WTC11 (cell line): ENCODE data around the gene TMEM181. TPM values are rescaled to one million over a fixed set of nuclear protein-coding genes. Genes with fewer than 3 reads are reported as not detected.

Source experiments
- ATAC-seq: fragments of 200-7000 bp; cut with Tn5 transposase; 2 replicates; pipeline ENCODE4 v1.10.0; 2021; ENCODE audit warnings: mild to moderate bottlenecking, moderate library complexity
- CTCF ChIA-PET: fragments of 300-600 bp; sonication (Branson Sonifier 250); formaldehyde crosslinking; loops from one replicate; lab custom pipeline; 2021; ENCODE audit warnings: antibody characterized with exemption; lab: Charles Lee
- POLR2A ChIA-PET: fragments of 350-600 bp; sonication (Branson Sonifier 250); formaldehyde crosslinking; loops from one replicate; lab custom pipeline; 2021; ENCODE audit warnings: antibody characterized with exemption; lab: Charles Lee
- DNase-seq: peaks from one replicate; pipeline ENCODE4 v3.0.0; 2021; ENCODE audit warnings: low spot score
- H3K27ac Mint-ChIP-seq: 2 replicates; pipeline ENCODE4 v1.8.0; 2021; ENCODE audit warnings: mixed read lengths
- H3K27me3 Mint-ChIP-seq: 2 replicates; pipeline ENCODE4 v1.8.0; 2021; ENCODE audit warnings: low read depth, mild to moderate bottlenecking, moderate library complexity, mixed read lengths
- H3K36me3 Mint-ChIP-seq: 2 replicates; pipeline ENCODE4 v1.8.0; 2021; ENCODE audit warnings: mixed read lengths
- H3K4me1 Mint-ChIP-seq: 2 replicates; pipeline ENCODE4 v1.8.0; 2022; ENCODE audit warnings: mixed read lengths
- H3K4me3 Mint-ChIP-seq: 2 replicates; pipeline ENCODE4 v1.8.0; 2021; ENCODE audit warnings: mild to moderate bottlenecking, moderate library complexity, mixed read lengths
- H3K9me3 Mint-ChIP-seq: 2 replicates; pipeline ENCODE4 v1.8.0; 2021; ENCODE audit warnings: mixed read lengths
- AR ChIP-seq: fragments of 250-450 bp; sonication (Bioruptor Pico); IDR thresholded peaks from 2 replicates; pipeline ENCODE4 v1.9.0; 2021; ENCODE audit warnings: mild to moderate bottlenecking
- ATF2 ChIP-seq: sonication (generic); formaldehyde crosslinking; IDR thresholded peaks from 2 replicates; pipeline ENCODE4 v1.8.1; 2022; ENCODE audit warnings: low read depth, missing genetic modification reagents, borderline replicate concordance
- CREM ChIP-seq: sonication (generic); formaldehyde crosslinking; IDR thresholded peaks from 2 replicates; pipeline ENCODE4 v1.8.1; 2022; ENCODE audit warnings: mild to moderate bottlenecking, missing genetic modification reagents, moderate library complexity
- ELF4 ChIP-seq: sonication (generic); formaldehyde crosslinking; IDR thresholded peaks from 2 replicates; pipeline ENCODE4 v1.8.1; 2022; ENCODE audit warnings: low read depth, mild to moderate bottlenecking, moderate library complexity, missing genetic modification reagents
- FOXJ3 ChIP-seq: sonication (generic); formaldehyde crosslinking; IDR thresholded peaks from 2 replicates; pipeline ENCODE4 v1.9.0; 2021; ENCODE audit warnings: missing genetic modification reagents, mild to moderate bottlenecking, borderline replicate concordance
- FOXP4 ChIP-seq: sonication (generic); formaldehyde crosslinking; IDR thresholded peaks from 2 replicates; pipeline ENCODE4 v1.8.0; 2022; ENCODE audit warnings: mild to moderate bottlenecking, missing genetic modification reagents
- GTF2I ChIP-seq: fragments of 250-450 bp; sonication (Bioruptor Pico); conservative IDR thresholded peaks from 2 replicates; pipeline ENCODE4 v1.4.0; 2021; ENCODE audit warnings: mild to moderate bottlenecking
- IRF2 ChIP-seq: sonication (generic); formaldehyde crosslinking; IDR thresholded peaks from 2 replicates; pipeline ENCODE4 v1.8.0; 2022; ENCODE audit warnings: low read depth, missing genetic modification reagents, borderline replicate concordance
- JAZF1 ChIP-seq: fragments of 250-450 bp; sonication (Bioruptor Pico); IDR thresholded peaks from 2 replicates; pipeline ENCODE4 v1.9.0; 2021; ENCODE audit warnings: moderate library complexity, mild to moderate bottlenecking, inconsistent platforms
- MAX ChIP-seq: sonication (generic); formaldehyde crosslinking; IDR thresholded peaks from 2 replicates; pipeline ENCODE4 v1.8.0; 2022; ENCODE audit warnings: mild to moderate bottlenecking, missing genetic modification reagents
- MYBL2 ChIP-seq: sonication (generic); formaldehyde crosslinking; IDR thresholded peaks from 2 replicates; pipeline ENCODE4 v1.8.1; 2023; ENCODE audit warnings: mild to moderate bottlenecking, moderate library complexity, missing genetic modification reagents
- SMAD3 ChIP-seq: sonication (generic); formaldehyde crosslinking; IDR thresholded peaks from 2 replicates; pipeline ENCODE4 v1.8.0; 2022; ENCODE audit warnings: missing genetic modification reagents, mild to moderate bottlenecking, borderline replicate concordance
- TEAD4 ChIP-seq: sonication (generic); formaldehyde crosslinking; IDR thresholded peaks from 2 replicates; pipeline ENCODE4 v1.8.0; 2022; ENCODE audit warnings: mild to moderate bottlenecking, missing genetic modification reagents
- TP53 ChIP-seq: sonication (generic); formaldehyde crosslinking; IDR thresholded peaks from 2 replicates; pipeline ENCODE4 v1.8.1; 2023; ENCODE audit warnings: mild to moderate bottlenecking, missing genetic modification reagents
- USF2 ChIP-seq: sonication (generic); formaldehyde crosslinking; IDR thresholded peaks from 2 replicates; pipeline ENCODE4 v1.8.1; 2023; ENCODE audit warnings: mild to moderate bottlenecking, missing genetic modification reagents, moderate library complexity
- ZBTB43 ChIP-seq: sonication (generic); formaldehyde crosslinking; IDR thresholded peaks from 2 replicates; pipeline ENCODE4 v1.8.1; 2023; ENCODE audit warnings: mild to moderate bottlenecking, missing genetic modification reagents
- ZNF232 ChIP-seq: sonication (generic); formaldehyde crosslinking; IDR thresholded peaks from 2 replicates; pipeline ENCODE4 v1.8.0; 2022; ENCODE audit warnings: mild to moderate bottlenecking, missing genetic modification reagents
- total RNA-seq: library from RNA; stranded (reverse); gene quantifications from 3 replicates; pipeline ENCODE4 v1.2.3, GENCODE V29; 2021

TMEM181 gene
- total RNA-seq, 1 experiment from 2014 or later: 18.8 TPM

- TF ChIP-seq AR (CRISPR knock-in tag) (no peak), ZBTB43 (no peak)
Observed at GRCh38 chr6:158661156-158661685, 101.3 kb downstream of the TMEM181 start (continued).

DNA sequence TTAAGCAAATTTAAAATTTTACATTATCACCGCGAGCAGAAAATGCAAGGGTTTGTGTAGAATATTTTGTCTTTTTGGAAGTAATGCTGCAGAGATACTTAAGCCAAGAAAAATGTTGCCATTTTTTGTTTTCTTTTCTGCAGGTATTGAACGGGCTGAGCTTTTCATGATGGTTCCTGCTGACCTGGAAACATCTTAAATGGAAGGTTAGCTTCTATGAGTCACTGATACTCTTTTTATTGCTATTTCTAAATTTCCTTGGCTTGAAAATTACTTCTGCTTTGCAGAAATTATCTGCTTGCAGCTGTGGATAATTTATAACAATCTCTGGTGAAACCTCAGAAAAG lies 102.7 kb downstream of the TMEM181 start:
- Mint-ChIP-seq H3K9me3 (no peaks in the 10 kb centered on the region), H3K27ac (no peak overlapping the region), H3K4me3 (no peak overlapping the region), H3K36me3 (no peaks in the 10 kb centered on the region), H3K27me3 (peaks cover 2% of the 10 kb centered on the region; the same call in 1 of the 2 replicates), H3K4me1 (peaks cover 21% of the 10 kb centered on the region)
- CTCF ChIA-PET: interaction anchor here (0.6 to 2.7 kb wide), 6 partner anchors 10 to 472 kb away, joined by 3 to 13 read pairs (median 4); partner anchors contain the start of gene DYNLT1
- DNase-seq (no peak), ATAC-seq (no peak)
- no peak for TF ChIP-seq MAX (CRISPR knock-in tag)
- TF ChIP-seq IRF2: no peak
- no peak for TF ChIP-seq USF2 (CRISPR knock-in tag)
- TF ChIP-seq SMAD3 (CRISPR knock-in tag): no peak
- TF ChIP-seq FOXJ3 (CRISPR knock-in tag): no peak
- TF ChIP-seq JAZF1 (CRISPR knock-in tag): no peak
- TF ChIP-seq ZNF232 (CRISPR knock-in tag): no peak
- no peak for TF ChIP-seq GTF2I (CRISPR knock-in tag)
- TF ChIP-seq ATF2 (CRISPR knock-in tag): no peak
- TF ChIP-seq TP53 (CRISPR knock-in tag): no peak
- TF ChIP-seq ELF4 (CRISPR knock-in tag): no peak
- POLR2A ChIA-PET: interaction anchor here (0.9 kb wide), 1 partner anchor 18 kb away, joined by 3 read pairs; the partner anchor contains the start of gene DYNLT1

- H3K27me3 Mint-ChIP-seq: peaks cover 2% of the 10 kb centered on the region; the same call in 1 of the 2 replicates
- H3K36me3 Mint-ChIP-seq: no peaks in the 10 kb centered on the region
- ATAC-seq: peak; percentile 29; the same call in 1 of the 2 replicates
- no peak for DNase-seq
- no peaks in the 10 kb centered on the region for H3K9me3 Mint-ChIP-seq
- H3K27ac Mint-ChIP-seq: no peak overlapping the region
- TF ChIP-seq FOXP4 (CRISPR knock-in tag): no peak
- no peak for TF ChIP-seq CREM
- no peak for TF ChIP-seq AR (CRISPR knock-in tag)
- TF ChIP-seq TEAD4 (CRISPR knock-in tag): no peak
- TF ChIP-seq MYBL2 (CRISPR knock-in tag): no peak
- ChIA-PET CTCF (interaction anchor here (1.3 to 2.7 kb wide), 5 partner anchors 10 to 471 kb away, joined by 3 to 13 read pairs (median 4); partner anchors contain the start of gene DYNLT1), POLR2A (interaction anchor here (0.9 kb wide), 1 partner anchor 18 kb away, joined by 3 read pairs; the partner anchor contains the start of gene DYNLT1)
- no peak overlapping the region for H3K4me3 Mint-ChIP-seq
- H3K4me1 Mint-ChIP-seq: peaks cover 21% of the 10 kb centered on the region
Observed at GRCh38 chr6:158662954-158663624, 103.2 kb downstream of the TMEM181 start.
